Measurements from ENCODE around the gene ITPA. TPM values are rescaled to one million over a fixed set of nuclear protein-coding genes. Genes with fewer than 3 reads are reported as not detected.

ITPA gene
- total and polyA plus RNA-seq, 2 donors (not counting 1 experiment from before 2014, with no cell fraction given) = 55.5 to 65.6 TPM

- no peak overlapping the region for H3K4me2 ChIP-seq (replicated peaks; ENCODE audit: low read depth, low read length, poor library complexity, severe bottlenecking)
- no peak overlapping the region for H3K27ac Mint-ChIP-seq
Observed at GRCh38 chr20:3240776-3241363, 31.6 kb downstream of the ITPA start.

More at GRCh38 chr20:3240776-3241363, 31.6 kb downstream of the ITPA start:
- Histone ChIP-seq H3K79me2 (ENCODE audit: control insufficient read depth, insufficient read depth, low read length) (no peaks in the 10 kb centered on the region), H3K27ac (ENCODE audit: low read length in 2 of 2) (no peak overlapping the region), H3K4me1 (ENCODE audit: control insufficient read depth in 2 of 2, insufficient read depth in 2 of 2, low read length in 2 of 2) (peaks cover 18 to 22% of the 10 kb centered on the region in 2 donors), H3K4me3 (ENCODE audit: control extremely low read depth in 1 of 5, extremely low read depth in 1 of 5, insufficient read depth in 1 of 5, low read depth in 2 of 5, low read length in 4 of 5) (no peak overlapping the region), H3K36me3 (replicated peaks in 1 of 2; ENCODE audit: control extremely low read depth in 1 of 2, control insufficient read depth in 1 of 2, extremely low read depth in 1 of 2, insufficient read depth in 2 of 2, low read length in 1 of 2) (no peaks in the 10 kb centered on the region), H3K9ac (ENCODE audit: low read length) (no peak overlapping the region), H3K27me3 (replicated peaks in 1 of 4; ENCODE audit: control extremely low read depth in 1 of 4, control insufficient read depth in 3 of 4, insufficient read depth in 4 of 4, low read length in 3 of 4) (peaks cover 0 to 56% (median 21%) of the 10 kb centered on the region in 4 experiments), H3K9me3 (ENCODE audit: control extremely low read depth in 1 of 3, control insufficient read depth in 2 of 3, insufficient read depth in 1 of 3, low read length in 2 of 3) (peaks cover 0 to 19% (median 0%) of the 10 kb centered on the region in 3 donors), H2AFZ (ENCODE audit: insufficient read depth, low read depth, low read length, poor library complexity, severe bottlenecking) (no peak overlapping the region), H4K20me1 (ENCODE audit: control insufficient read depth, insufficient read depth, low read length, poor library complexity, severe bottlenecking) (no peaks in the 10 kb centered on the region)
- Mint-ChIP-seq H3K4me3 (peak overlapping the region; percentile 92), H3K4me1 (peaks cover 19% of the 10 kb centered on the region), H3K9me3 (ENCODE audit: insufficient read depth) (no peaks in the 10 kb centered on the region), H3K27me3 (peaks cover 43% of the 10 kb centered on the region)
- TF ChIP-seq EZH2 (IDR thresholded peaks at IDR 0.05; ENCODE audit: borderline replicate concordance, insufficient read depth, low read depth, low read length, poor library complexity, severe bottlenecking) (no peak), CTCF (IDR thresholded peaks at IDR 0.05) (no peak)
- 91% methylated on average over 13 of the region's 15 CpGs for WGBS (ENCODE audit: insufficient coverage)
- DNase-seq = no peak
- ATAC-seq (ENCODE audit: low read depth) = no peak
- CTCF ChIA-PET = interaction anchor here (1.6 kb wide), 1 partner anchor 15 kb away, joined by 4 read pairs; no protein-coding TSS in a partner anchor
- POLR2A ChIA-PET = no interaction called here
- intact Hi-C loops (cut with micrococcal nuclease) = no loop called here

Measured in B cell (primary cell).